Stimulated activated memory B cell treated with anti-CD40 and anti-IgM and Interleukin-4, amounts not matched to agents 10 μg/mL and 1 μg/mL and 100 μg/mL, for 72 hours (primary cell): ENCODE data around the gene KIR3DL3.
"Not testable (repeated sequence)": the region's sequence is repeated elsewhere in the genome, so short reads cannot be mapped to it uniquely, and the experiment has no call there.

Experiments
- ATAC-seq: fragments of 150-1000 bp; cut with Tn5 transposase; 2 replicates; pipeline ENCODE4 v1.10.0; 2021
- H3K27ac Mint-ChIP-seq: one replicate; pipeline ENCODE4 v1.8.0; 2022; ENCODE audit warnings: mild to moderate bottlenecking, mixed read lengths
- H3K27me3 Mint-ChIP-seq: one replicate; pipeline ENCODE4 v1.8.0; 2022; ENCODE audit warnings: mixed read lengths
- H3K36me3 Mint-ChIP-seq: one replicate; pipeline ENCODE4 v1.8.0; 2022; ENCODE audit warnings: mixed read lengths
- H3K4me1 Mint-ChIP-seq: one replicate; pipeline ENCODE4 v1.8.0; 2022; ENCODE audit warnings: mixed read lengths
- H3K4me3 Mint-ChIP-seq: one replicate; pipeline ENCODE4 v1.8.0; 2022; ENCODE audit warnings: mild to moderate bottlenecking, moderate library complexity, mixed read lengths
- H3K9me3 Mint-ChIP-seq: one replicate; pipeline ENCODE4 v1.8.0; 2022; ENCODE audit warnings: mixed read lengths

KIR3DL3 gene

DNA sequence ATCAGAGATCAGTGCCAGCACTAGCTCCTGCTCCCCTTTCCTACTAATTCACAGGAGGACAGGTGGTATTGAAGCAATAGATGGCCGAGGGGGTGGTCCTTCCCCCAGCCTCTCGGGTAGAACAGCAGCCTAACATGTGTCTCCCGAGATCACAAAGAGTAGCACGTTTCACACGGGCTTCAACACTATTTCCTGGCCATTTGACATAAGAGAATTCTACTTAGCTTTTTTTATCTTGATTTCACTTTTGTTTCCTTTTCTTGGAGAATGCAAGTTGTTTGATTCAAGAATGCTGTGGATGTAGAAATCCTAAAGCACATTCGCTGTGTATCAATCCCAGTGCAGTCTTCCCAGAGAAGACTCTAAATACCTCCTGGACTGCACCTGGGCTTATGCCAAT is 26.0 kb downstream of the KIR3DL3 start:
- not testable (repeated sequence) for H3K36me3 Mint-ChIP-seq, H3K27ac Mint-ChIP-seq, H3K4me3 Mint-ChIP-seq, H3K9me3 Mint-ChIP-seq, ATAC-seq, H3K4me1 Mint-ChIP-seq
- peaks cover 10% of the 10 kb centered on the region for H3K27me3 Mint-ChIP-seq

DNA sequence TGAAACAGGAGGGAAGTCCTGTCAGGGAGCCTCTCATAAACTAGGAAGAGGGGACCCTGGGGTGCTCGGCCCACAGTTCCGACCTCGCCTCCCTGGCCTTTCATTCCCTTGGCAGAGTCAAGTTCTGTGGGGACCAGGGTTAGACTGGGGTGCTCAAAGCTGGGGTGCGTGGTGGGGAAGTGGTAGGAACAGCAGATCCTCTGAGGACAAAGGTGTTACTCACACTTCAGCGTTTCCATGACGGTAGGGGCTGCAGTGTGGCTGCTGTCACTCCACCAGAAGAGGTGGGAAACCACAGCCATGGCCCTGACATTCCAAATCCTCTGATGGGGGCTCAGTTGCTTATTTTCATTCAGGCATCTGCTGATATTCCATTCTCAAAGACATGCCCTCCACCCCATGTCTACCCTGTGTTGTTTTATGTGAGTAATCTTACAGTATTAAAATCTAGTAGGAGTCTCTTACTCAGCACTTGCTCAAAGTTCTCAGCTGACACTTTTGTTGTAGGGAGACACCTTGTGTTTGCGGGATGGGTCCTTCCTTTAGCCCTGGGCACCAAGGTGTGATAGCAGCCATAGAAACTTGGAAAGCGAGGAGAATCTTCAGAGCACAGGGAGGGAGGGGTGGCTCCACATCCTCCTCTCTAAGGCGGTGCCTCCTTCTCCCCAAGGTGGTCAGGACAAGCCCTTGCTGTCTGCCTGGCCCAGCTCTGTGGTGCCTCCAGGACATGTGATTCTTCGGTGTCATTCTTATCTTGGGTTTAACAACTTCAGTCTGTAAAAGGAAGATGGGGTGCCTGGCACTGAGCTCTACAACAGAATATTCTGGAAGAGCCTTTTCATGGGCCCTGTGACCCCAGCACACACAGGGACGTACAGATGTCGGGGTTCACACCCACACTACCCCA is 32.2 kb downstream of the KIR3DL3 start:
- not testable (repeated sequence) for H3K4me3 Mint-ChIP-seq, ATAC-seq, H3K4me1 Mint-ChIP-seq, H3K27ac Mint-ChIP-seq, H3K36me3 Mint-ChIP-seq
- Mint-ChIP-seq H3K27me3 (peaks cover 25% of the 10 kb centered on the region), H3K9me3 (peaks cover 12% of the 10 kb centered on the region)

DNA sequence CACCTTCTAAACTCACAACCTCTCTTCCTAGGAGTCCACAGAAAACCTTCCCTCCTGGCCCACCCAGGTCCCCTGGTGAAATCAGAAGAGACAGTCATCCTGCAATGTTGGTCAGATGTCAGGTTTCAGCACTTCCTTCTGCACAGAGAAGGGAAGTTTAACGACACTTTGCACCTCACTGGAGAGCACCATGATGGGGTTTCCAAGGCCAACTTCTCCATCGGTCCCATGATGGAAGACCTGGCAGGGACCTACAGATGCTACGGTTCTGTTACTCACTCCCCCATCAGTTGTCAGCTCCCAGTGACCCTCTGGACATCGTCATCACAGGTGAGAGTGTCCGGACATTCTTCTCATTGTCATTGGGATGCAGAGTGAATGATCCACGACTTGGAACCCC is 34.3 kb downstream of the KIR3DL3 start:
- H3K4me3 Mint-ChIP-seq, ATAC-seq, H3K27ac Mint-ChIP-seq: not testable (repeated sequence)

DNA sequence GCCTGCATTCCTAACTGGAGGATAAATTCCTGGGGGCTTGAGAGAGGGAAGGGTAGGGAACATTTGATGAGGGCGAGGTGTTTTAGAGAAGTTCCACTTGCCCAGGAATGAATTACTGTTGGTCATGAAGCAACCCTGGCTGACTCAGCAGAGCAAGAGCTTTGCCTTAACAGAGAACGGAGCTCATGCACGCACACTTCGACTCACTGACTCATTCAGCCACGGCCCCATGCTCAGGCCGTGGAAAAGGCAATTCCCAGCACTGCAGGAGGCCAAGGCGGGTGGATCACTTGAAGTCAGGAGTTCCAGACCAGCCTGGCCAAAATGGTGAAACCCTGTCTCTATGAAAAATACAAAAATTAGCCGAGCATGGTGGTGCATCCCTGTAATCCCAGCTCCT is 40.0 kb downstream of the KIR3DL3 start:
- H3K4me3 Mint-ChIP-seq, H3K27ac Mint-ChIP-seq, ATAC-seq, H3K4me1 Mint-ChIP-seq, H3K36me3 Mint-ChIP-seq: not testable (repeated sequence)
- Mint-ChIP-seq H3K27me3 (peaks cover 12% of the 10 kb centered on the region), H3K9me3 (peaks cover 14% of the 10 kb centered on the region)

More for the DNA sequence above, 34.3 kb downstream of the KIR3DL3 start:
- H3K4me1 Mint-ChIP-seq, H3K36me3 Mint-ChIP-seq: not testable (repeated sequence)
- Mint-ChIP-seq H3K9me3 (peaks cover 12% of the 10 kb centered on the region), H3K27me3 (peaks cover 15% of the 10 kb centered on the region)

DNA sequence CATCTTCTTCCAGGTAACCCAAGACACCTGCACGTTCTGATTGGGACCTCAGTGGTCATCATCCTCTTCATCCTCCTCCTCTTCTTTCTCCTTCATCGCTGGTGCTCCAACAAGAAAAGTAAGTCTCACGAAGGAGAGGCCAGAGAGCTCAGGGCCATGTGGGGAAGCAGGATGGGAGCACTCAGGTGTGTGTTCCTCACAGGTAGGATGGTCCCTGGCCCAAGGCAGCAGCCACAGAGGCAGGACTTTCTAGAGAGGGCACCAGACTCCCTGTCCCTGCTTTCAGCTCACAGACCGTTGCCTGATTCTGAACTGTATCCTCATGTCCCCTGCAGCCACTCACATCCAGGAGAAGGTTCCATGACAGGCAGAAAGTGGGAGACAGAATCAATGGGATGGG is 42.2 kb downstream of the KIR3DL3 start:
- not testable (repeated sequence) for ATAC-seq, H3K9me3 Mint-ChIP-seq, H3K27ac Mint-ChIP-seq, H3K4me3 Mint-ChIP-seq, H3K4me1 Mint-ChIP-seq, H3K36me3 Mint-ChIP-seq
- H3K27me3 Mint-ChIP-seq: peaks cover 27% of the 10 kb centered on the region

DNA sequence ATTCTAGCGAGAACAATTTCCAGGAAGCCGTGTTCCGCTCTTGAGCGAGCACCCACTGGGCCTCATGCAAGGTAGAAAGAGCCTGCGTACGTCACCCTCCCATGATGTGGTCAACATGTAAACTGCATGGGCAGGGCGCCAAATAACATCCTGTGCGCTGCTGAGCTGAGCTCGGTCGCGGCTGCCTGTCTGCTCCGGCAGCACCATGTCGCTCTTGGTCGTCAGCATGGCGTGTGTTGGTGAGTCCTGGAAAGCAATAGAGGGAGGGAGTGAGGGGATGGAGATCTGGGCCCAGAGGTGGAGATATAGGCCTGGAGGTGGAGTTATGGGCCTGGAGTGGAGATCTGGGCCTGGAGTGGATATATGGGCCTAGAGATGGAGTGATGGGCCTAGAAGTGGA is 45.4 kb downstream of the KIR3DL3 start, which contains the start of gene KIR2DL1:
TSS of gene KIR2DL1 (plus strand) at position 148 of the 400 bp plus-strand sequence. CDS start at position 206, 58 bp downstream.
- not testable (repeated sequence) for H3K4me1 Mint-ChIP-seq, H3K27ac Mint-ChIP-seq, H3K36me3 Mint-ChIP-seq, H3K4me3 Mint-ChIP-seq, ATAC-seq, H3K9me3 Mint-ChIP-seq
- H3K27me3 Mint-ChIP-seq: peaks cover 27% of the 10 kb centered on the region

DNA sequence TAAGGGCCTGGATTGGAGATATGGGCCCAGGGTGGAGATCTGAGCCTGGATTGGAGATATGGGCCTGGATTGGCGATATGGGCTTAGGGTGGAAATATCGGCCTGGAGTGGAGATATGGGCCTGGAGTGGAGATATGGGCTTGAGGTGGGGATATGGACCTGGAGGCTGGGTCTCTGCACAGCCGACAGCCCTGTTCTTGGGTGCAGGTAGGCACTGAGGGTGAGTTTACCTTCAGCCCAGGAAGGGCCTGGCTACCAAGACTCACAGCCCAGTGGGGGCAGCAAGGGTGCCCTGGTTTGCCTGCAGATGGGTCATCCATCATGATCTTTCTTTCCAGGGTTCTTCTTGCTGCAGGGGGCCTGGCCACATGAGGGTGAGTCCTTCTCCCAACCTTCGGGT is 46.3 kb downstream of the KIR3DL3 start:
- H3K36me3 Mint-ChIP-seq, H3K4me1 Mint-ChIP-seq, ATAC-seq, H3K9me3 Mint-ChIP-seq, H3K4me3 Mint-ChIP-seq, H3K27ac Mint-ChIP-seq: not testable (repeated sequence)
- peaks cover 18% of the 10 kb centered on the region for H3K27me3 Mint-ChIP-seq

DNA sequence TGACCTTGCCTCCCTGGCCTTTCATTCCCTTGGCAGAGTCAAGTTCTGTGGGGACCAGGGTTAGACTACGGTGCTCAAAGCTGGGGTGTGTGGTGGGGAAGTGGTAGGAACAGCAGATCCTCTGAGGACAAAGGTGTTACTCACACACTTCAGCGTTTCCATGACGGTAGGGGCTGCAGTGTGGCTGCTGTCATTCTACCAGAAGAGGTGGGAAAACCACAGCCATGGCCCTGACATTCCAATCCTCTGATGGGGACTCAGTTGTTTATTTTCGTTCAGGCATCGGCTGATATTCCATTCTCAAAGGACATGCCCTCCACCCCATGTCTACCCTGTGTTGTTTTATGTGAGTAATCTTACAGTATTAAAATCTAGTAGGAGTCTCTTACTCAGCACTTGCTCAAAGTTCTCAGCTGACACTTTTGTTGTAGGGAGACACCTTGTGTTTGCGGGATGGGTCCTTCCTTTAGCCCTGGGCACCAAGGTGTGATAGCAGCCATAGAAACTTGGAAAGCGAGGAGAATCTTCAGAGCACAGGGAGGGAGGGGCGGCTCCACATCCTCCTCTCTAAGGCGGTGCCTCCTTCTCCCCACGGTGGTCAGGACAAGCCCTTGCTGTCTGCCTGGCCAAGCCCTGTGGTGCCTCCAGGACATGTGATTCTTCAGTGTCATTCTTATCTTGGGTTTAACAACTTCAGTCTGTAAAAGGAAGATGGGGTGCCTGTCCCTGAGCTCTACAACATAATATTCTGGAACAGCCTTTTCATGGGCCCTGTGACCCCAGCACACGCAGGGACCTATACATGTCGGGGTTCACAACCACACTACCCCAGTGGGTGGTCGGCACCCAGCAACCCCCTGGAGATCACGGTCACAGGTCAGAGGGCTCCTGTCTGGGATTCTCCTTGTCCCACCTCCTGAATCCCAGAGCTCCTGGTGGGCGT is 47.0 kb downstream of the KIR3DL3 start:
- H3K4me1 Mint-ChIP-seq: not testable (repeated sequence)

DNA sequence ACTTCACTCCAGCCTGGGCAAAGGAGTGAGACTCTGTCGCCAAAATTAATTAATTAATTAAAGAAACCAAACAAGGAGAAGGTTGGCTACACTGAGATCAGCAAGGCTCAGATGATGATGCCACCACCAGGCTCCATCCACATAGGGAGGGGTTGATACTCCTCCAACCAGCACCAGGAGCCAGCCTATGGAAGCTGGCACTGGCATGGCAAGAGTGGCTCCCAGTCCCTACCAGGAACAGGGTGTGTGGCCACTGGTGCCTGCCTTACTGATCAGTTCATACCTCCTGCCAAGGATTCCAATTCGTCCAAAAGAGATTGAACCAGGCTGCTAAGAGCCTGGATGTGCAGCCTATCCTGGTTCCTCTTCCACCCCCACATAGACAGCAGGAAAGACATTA is 48.4 kb downstream of the KIR3DL3 start:
- ATAC-seq, H3K36me3 Mint-ChIP-seq, H3K4me3 Mint-ChIP-seq, H3K4me1 Mint-ChIP-seq, H3K27ac Mint-ChIP-seq, H3K9me3 Mint-ChIP-seq: not testable (repeated sequence)
- H3K27me3 Mint-ChIP-seq: peaks cover 15% of the 10 kb centered on the region

More for the DNA sequence above, 47.0 kb downstream of the KIR3DL3 start:
- H3K4me3 Mint-ChIP-seq, H3K36me3 Mint-ChIP-seq, ATAC-seq, H3K9me3 Mint-ChIP-seq, H3K27ac Mint-ChIP-seq: not testable (repeated sequence)
- peaks cover 15% of the 10 kb centered on the region for H3K27me3 Mint-ChIP-seq

DNA sequence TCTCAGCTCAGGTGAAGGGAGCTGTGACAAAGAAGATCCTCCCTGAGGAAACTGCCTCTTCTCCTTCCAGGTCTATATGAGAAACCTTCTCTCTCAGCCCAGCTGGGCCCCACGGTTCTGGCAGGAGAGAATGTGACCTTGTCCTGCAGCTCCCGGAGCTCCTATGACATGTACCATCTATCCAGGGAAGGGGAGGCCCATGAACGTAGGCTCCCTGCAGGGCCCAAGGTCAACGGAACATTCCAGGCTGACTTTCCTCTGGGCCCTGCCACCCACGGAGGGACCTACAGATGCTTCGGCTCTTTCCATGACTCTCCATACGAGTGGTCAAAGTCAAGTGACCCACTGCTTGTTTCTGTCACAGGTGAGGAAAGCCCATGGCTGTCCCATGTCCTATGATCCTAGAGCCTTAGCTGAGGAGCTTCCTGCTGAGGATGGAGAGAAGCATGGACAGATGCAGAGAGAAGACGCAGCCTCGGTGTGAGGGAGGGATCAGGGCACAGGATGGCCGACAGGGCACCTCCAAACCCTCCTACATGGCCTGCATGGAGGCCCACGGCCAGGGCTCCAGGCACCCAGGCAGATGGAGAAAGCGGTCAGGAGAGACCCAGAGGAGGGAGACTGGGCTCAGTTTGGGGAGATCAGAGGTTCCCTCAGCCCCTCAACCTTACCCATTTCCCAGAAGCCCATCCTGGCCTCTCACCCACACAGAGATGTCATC is 51.0 kb downstream of the KIR3DL3 start:
- ATAC-seq: not testable (repeated sequence)

DNA sequence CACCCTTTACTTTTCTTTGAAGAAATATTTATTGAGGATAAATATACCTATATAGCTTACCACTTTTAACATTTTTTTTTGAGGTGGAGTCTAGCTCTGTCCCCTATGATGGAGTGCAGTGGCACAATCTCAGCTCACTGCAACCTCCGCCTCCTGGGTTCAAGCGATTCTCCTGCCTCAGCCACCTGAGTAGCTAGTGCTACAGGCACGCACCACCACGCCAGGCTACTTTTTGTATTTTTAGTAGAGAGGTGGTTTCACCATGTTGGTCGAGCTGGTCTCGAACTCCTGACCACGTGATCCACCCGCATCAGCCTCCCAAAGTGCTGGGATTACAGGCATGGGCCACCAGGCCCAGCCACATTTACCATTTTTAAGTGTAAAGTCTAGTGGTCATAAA is 51.6 kb downstream of the KIR3DL3 start:
- H3K27ac Mint-ChIP-seq, H3K27me3 Mint-ChIP-seq, H3K4me1 Mint-ChIP-seq, H3K36me3 Mint-ChIP-seq, H3K9me3 Mint-ChIP-seq, ATAC-seq, H3K4me3 Mint-ChIP-seq: not testable (repeated sequence)

More for the DNA sequence above, 51.0 kb downstream of the KIR3DL3 start:
- H3K27ac Mint-ChIP-seq, H3K4me1 Mint-ChIP-seq, H3K9me3 Mint-ChIP-seq, H3K27me3 Mint-ChIP-seq, H3K36me3 Mint-ChIP-seq, H3K4me3 Mint-ChIP-seq: not testable (repeated sequence)

DNA sequence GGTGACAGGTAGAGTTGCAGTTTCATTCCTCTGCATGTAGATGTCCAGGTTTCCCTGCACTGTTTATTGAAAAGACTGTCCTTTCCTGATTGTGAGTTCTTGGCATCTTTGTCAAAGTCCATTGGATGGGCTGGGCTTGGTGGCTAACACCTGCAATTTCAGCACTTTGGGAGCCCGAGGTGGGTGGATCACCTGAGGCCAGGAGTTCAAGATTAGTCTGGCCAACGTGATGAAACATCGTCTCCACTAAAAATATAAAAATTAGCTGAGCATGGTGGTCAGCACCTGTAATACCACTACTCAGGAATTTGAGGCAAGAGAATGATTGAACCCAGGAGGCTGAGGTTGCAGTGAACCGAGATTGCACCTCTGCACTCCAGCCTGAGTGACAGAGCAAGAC is 53.6 kb downstream of the KIR3DL3 start:
- ATAC-seq, H3K36me3 Mint-ChIP-seq, H3K27ac Mint-ChIP-seq, H3K4me1 Mint-ChIP-seq, H3K4me3 Mint-ChIP-seq, H3K9me3 Mint-ChIP-seq: not testable (repeated sequence)
- peaks cover 16% of the 10 kb centered on the region for H3K27me3 Mint-ChIP-seq

DNA sequence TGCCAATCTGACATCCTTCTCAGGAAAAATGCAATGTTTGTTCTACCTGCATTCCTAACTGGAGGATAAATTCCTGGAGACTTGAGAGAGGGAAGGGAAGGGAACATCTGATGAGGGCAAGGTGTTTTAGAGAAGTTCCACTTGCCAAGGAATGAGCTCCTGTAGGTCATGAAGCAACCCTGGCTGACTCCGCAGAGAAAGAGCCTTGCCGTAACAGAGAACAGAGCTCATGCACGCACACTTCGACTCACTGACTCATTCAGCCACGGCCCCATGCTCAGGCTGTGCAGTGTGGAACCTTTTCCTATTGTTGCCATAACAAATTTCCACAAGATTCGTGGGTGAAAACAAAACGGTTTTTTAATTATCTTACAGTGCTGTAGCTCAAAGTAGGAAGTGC is 54.7 kb downstream of the KIR3DL3 start:
- not testable (repeated sequence) for H3K9me3 Mint-ChIP-seq, H3K27ac Mint-ChIP-seq, H3K36me3 Mint-ChIP-seq, H3K4me3 Mint-ChIP-seq, H3K4me1 Mint-ChIP-seq, ATAC-seq
- H3K27me3 Mint-ChIP-seq: peaks cover 26% of the 10 kb centered on the region

DNA sequence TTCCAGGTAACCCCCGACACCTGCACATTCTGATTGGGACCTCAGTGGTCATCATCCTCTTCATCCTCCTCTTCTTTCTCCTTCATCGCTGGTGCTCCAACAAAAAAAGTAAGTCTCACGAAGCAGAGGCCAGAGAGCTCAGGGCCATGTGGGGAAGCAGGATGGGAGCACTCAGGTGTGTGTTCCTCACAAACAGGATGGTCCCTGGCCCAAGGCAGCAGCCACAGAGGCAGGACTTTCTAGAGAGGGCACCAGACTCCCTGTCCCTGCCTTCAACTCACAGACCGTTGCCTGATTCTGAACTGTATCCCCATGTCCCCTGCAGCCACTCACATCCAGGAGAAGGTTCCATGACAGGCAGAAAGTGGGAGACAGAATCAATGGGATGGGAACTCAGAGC is 58.7 kb downstream of the KIR3DL3 start:
- peaks cover 49% of the 10 kb centered on the region for H3K27me3 Mint-ChIP-seq
- not testable (repeated sequence) for H3K4me1 Mint-ChIP-seq

More for the DNA sequence above, 58.7 kb downstream of the KIR3DL3 start:
- not testable (repeated sequence) for ATAC-seq, H3K36me3 Mint-ChIP-seq, H3K27ac Mint-ChIP-seq, H3K4me3 Mint-ChIP-seq, H3K9me3 Mint-ChIP-seq
